ENCODE data around the gene CTSF.

Gene CTSF

DNA sequence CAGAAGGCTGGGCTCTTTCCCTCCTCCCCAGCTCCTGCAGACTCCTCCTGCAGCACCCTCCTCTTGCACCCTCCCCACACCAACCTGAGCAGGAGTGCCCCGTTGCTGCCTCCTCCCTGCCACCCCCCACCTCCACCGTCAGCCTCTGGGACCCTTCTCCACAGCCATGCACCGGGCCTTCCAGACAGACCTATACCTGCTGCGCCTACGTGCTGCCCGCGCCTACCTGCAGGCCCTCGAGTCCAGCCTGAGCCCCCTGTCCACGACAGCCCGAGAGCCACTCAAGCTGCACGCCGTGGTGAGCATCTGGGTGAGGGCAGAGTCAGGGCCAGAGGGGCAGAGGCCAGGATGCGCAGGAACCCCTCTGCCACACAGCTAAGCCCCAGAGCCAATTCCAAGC is 38.8 kb downstream of the CTSF start:
- no peak for DNase-seq

DNA sequence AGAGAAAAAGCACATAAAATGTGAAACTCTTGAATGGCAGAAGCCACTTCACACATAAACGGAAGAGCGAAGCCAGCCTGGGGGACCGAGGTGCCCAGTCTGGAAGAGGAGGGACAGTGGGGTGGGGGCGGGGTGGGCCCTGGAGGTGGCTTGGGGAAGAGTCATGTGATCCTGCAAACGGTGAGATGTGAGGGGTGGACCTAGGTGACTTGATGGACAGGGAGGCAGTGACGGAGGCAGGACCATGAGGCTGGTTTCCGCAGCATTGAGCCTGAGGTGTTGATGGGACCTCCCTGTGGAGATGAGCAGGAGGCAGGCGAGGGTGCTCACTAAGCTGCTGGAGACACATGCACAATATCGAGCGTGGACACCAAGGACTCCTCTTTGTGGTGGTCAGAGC is 39.3 kb downstream of the CTSF start:
- no peak for DNase-seq

DNA sequence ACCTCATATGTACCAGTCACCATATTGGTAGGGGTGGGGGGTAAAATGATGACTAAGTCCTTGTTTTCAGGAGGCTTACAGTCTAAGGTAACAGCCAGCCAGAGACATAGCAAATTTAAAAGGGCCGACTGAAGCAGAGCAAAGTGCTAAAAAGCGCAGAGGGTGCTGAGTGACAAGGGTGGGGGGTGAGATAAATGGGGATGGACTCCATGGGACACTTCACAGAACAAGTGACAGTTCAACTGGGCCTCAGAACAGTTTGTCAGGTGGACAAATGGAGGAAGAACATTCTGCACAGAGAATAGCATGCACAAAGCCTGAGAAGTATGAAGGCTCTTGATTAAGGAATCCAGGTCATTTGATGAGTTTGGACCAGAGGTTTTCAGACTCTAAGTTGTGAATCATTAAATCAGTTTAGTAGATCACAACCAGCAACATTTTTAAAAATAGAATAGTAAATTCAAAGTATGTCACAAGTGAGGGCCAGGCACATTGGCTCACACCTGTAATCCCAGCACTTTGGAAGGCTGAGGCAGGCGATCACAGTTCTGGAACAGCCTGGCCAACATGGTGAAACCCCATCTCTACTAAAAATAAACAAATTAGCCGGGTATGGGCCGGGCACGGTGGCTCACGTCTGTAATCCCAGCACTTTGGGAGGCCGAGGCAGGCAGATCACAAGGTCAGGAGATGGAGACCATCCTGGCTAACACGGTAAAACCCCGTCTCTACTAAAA is 43.9 kb downstream of the CTSF start:
- DNase-seq = no peak

DNA sequence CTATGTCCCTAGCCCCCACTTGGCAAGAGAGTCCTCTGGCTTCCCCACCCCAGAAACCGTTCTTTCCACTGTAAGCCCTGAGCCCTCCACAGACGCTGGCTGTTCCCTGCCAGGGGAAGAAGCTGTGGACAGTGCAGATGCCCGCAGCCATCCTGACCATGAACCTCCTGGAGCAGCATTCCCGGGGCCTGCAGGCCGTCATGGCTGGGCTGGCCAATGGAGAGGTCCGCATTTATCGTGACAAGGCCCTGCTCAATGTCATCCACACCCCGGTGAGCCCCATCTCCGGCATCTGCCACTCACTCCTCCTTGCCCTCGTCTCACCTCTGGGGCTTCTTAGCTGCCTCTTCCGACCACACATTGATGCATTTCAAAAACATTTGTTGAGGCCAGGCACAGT is 44.8 kb downstream of the CTSF start:
- DNase-seq = no peak
